GM23338 (cell line): ENCODE measurements around the gene SLC16A5.

Source experiments
- CREB1 ChIP-seq: fragments of 250-450 bp; sonication (Bioruptor Pico); IDR thresholded peaks from 2 replicates; pipeline ENCODE4 v1.5.0; 2020; ENCODE audit warnings: low read depth, mild to moderate bottlenecking, moderate library complexity
- EZH2 ChIP-seq: fragments of 200-600 bp; sonication (generic); IDR thresholded peaks from one replicate; pipeline ENCODE4 v1.8.0; 2017; ENCODE audit warnings: antibody characterized with exemption, mild to moderate bottlenecking, low read depth; ENCODE audit not compliant: unreplicated experiment
- EZH2phosphoT487 ChIP-seq: fragments of 200-600 bp; sonication (generic); IDR thresholded peaks from one replicate; pipeline ENCODE4 v1.8.1; 2018; ENCODE audit warnings: antibody characterized with exemption; ENCODE audit not compliant: unreplicated experiment
- JUNB ChIP-seq: IDR thresholded peaks from one replicate; pipeline ENCODE4 v1.6.1; 2016; ENCODE audit warnings: antibody characterized with exemption; ENCODE audit not compliant: unreplicated experiment
- POLR2AphosphoS5 ChIP-seq: IDR thresholded peaks from 2 replicates; pipeline ENCODE4 v1.6.1; 2016; ENCODE audit warnings: antibody characterized with exemption, low read depth
- TF ChIP-seq, protein P1 (sequence below), 2 experiments: fragments of 200-600 bp in 1 of 2; sonication (generic) in 1 of 2; conservative IDR thresholded peaks; 2 replicates each; pipeline versions ENCODE4 v1.5.1 to v1.6.1; 2016 to 2017; ENCODE audit warnings: antibody characterized with exemption in 2 of 2, low read depth in 2 of 2, mild to moderate bottlenecking in 2 of 2, moderate library complexity in 1 of 2
- TF ChIP-seq, protein P2 (sequence below): IDR thresholded peaks from 2 replicates; pipeline ENCODE4 v1.6.1; 2016; ENCODE audit warnings: antibody characterized with exemption
- TF ChIP-seq, protein P3 (sequence below): IDR thresholded peaks from one replicate; pipeline ENCODE4 v1.6.1; 2018; ENCODE audit warnings: antibody characterized with exemption; ENCODE audit not compliant: unreplicated experiment

DNA sequence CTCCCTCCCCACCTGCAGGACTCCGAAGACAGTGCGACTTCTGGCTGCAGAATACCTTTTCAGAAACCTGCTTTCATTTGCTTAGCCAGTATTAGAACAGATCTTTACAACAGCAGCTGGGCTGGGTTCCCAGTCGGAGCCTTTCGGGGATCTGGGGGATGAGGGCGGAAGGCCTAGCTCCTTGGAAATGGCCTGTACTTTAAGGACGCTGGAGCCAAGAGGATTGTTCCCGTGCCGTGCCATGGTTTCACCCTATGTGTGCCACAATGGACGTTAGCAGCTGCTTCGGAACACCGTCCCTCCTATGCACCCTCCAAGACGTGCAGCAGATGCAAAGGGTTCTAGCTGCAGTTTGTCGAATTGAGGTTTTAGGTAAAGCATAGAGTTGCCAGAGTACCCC lies 24.6 kb upstream of the SLC16A5 start:
- TF ChIP-seq, protein P1, sequence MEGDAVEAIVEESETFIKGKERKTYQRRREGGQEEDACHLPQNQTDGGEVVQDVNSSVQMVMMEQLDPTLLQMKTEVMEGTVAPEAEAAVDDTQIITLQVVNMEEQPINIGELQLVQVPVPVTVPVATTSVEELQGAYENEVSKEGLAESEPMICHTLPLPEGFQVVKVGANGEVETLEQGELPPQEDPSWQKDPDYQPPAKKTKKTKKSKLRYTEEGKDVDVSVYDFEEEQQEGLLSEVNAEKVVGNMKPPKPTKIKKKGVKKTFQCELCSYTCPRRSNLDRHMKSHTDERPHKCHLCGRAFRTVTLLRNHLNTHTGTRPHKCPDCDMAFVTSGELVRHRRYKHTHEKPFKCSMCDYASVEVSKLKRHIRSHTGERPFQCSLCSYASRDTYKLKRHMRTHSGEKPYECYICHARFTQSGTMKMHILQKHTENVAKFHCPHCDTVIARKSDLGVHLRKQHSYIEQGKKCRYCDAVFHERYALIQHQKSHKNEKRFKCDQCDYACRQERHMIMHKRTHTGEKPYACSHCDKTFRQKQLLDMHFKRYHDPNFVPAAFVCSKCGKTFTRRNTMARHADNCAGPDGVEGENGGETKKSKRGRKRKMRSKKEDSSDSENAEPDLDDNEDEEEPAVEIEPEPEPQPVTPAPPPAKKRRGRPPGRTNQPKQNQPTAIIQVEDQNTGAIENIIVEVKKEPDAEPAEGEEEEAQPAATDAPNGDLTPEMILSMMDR (conservative IDR thresholded peaks at IDR 0.05; ENCODE audit: low read depth in 2 of 2): no peak
- TF ChIP-seq CREB1 (CRISPR knock-in tag) (no peak), POLR2AphosphoS5 (no peak), EZH2 (no peak), JUNB (no peak), EZH2phosphoT487 (no peak)
- TF ChIP-seq, protein P2, sequence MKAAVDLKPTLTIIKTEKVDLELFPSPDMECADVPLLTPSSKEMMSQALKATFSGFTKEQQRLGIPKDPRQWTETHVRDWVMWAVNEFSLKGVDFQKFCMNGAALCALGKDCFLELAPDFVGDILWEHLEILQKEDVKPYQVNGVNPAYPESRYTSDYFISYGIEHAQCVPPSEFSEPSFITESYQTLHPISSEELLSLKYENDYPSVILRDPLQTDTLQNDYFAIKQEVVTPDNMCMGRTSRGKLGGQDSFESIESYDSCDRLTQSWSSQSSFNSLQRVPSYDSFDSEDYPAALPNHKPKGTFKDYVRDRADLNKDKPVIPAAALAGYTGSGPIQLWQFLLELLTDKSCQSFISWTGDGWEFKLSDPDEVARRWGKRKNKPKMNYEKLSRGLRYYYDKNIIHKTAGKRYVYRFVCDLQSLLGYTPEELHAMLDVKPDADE: no peak
- TF ChIP-seq, protein P3, sequence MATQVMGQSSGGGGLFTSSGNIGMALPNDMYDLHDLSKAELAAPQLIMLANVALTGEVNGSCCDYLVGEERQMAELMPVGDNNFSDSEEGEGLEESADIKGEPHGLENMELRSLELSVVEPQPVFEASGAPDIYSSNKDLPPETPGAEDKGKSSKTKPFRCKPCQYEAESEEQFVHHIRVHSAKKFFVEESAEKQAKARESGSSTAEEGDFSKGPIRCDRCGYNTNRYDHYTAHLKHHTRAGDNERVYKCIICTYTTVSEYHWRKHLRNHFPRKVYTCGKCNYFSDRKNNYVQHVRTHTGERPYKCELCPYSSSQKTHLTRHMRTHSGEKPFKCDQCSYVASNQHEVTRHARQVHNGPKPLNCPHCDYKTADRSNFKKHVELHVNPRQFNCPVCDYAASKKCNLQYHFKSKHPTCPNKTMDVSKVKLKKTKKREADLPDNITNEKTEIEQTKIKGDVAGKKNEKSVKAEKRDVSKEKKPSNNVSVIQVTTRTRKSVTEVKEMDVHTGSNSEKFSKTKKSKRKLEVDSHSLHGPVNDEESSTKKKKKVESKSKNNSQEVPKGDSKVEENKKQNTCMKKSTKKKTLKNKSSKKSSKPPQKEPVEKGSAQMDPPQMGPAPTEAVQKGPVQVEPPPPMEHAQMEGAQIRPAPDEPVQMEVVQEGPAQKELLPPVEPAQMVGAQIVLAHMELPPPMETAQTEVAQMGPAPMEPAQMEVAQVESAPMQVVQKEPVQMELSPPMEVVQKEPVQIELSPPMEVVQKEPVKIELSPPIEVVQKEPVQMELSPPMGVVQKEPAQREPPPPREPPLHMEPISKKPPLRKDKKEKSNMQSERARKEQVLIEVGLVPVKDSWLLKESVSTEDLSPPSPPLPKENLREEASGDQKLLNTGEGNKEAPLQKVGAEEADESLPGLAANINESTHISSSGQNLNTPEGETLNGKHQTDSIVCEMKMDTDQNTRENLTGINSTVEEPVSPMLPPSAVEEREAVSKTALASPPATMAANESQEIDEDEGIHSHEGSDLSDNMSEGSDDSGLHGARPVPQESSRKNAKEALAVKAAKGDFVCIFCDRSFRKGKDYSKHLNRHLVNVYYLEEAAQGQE: no peak
